ENCODE data around the gene KCND1.

Gene KCND1

GRCh38 chrX:48974033-48974432 lies 2.4 kb upstream of the KCND1 start:
- DNase-seq = no peak

- peak; percentile 63 for DNase-seq
Measured at GRCh38 chrX:48972220-48973164, 848 bp upstream of the KCND1 start.

DNA sequence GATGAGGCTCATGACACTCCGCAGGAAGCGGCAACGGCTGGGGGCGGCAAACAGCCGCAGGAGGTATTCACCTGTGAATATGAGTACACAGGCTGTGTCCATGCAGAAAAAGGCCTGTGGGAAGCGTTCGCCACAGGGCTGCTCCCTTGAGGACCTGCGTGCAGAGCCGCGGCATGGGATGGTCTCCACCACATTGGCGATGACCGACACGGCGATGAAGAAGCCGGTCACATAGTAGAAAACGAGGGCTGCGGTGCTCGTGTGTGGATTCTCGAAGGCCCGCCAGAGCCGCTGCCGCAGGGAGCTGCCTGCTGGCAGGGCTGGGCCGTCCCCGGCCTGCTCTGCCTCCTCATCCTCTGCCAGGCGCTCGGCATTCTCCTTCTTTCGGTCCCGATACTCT lies 2.2 kb downstream of the KCND1 start:
- no peak for DNase-seq

DNA sequence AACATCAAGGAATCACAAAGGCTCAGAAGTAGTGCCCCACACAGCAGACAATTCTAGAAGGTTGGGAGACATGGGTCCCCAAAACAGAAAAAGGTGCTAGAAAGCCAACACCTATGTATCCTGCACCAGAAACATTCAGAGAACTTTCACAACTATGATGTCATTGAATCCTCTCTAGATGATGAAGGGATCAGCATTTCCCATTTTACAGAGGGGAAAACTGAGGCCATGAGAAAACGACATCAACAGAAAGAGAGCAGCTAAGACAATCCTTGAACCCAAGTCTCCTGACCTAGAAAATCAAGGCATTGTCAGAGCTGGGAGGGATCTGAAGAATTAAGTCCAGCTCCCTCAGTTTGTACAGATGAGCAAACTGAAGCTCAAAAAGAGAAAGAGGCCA lies 3.3 kb downstream of the KCND1 start:
- DNase-seq = no peak

DNA sequence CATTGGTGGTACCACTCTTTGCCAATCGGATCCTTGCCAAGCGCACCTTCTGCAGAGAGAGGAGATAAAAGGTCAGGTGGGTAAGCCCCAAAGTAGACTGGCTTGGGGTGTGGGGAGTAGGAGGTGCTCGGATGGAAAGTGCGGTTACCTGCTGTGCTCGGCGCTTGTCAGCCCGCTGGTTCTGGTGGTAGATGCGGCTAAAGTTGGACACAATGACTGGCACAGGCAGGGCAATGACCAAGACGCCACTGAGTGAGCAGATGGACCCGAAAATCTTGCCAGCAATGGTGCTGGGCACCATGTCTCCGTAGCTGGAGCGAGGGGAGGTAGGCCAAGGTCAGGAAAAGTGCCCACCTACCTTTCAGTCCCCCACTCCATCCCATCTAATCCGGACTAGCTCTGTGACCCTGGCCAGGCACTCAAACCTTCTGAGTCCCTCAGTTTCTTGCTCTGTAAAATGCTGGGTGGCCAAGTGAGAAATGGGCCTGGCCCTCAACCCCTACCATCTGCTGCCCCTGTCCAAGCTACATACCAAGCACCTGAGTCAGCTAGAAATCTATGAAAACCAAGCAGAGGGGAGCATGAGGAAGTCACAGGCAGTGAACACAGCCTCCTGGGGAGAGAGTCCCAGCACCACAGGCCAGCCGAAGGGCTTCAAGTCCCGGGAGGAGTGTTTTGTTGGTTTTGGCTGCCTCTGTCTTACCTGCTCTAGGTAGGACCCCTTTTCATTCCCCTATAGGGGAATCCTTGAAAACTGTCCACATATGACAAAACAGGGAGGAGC lies 4.7 kb downstream of the KCND1 start:
- no peak for DNase-seq

DNA sequence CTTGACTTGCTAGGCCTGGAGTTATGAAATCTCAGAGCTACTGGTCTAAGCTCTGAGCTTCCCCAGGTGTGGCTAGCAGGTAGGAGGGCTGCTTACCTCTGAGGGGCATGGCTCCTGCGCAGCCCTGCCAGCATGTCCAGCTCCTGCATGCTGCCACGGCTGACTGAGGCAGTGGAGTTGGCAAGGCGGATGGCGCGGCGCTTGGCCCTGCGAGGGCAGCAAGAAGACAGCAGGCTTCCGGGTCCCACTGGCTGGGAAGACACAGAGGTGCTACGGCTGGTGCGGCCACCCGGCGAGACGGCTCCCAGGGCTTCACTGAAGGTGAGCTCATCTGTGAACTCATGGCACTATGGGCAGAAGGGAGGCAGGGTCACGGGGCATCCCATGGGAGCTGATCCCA lies 5.7 kb downstream of the KCND1 start:
- no peak for DNase-seq

GRCh38 chrX:48961585-48962091 lies 10.0 kb downstream of the KCND1 start:
- DNase-seq = no peak

DNA sequence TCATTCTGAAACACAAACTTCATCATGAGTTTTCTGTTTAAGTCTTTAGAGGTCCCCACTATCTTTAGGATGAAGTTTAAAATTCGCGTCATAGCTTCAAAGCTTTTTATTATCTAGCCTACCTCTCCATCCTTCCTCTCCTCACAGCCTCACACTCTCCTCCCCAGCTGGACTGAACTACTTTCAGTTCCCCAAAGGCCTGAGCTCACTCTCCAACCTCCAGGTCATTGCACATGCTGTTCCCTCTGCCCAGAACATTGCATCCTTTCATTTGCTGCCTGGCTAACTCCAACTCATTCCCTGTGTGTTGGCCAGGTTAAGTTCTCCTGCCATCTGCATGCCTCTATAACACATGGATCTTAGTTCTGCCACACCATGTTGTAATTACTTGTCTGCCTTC lies 11.4 kb downstream of the KCND1 start:
- DNase-seq = no peak

DNA sequence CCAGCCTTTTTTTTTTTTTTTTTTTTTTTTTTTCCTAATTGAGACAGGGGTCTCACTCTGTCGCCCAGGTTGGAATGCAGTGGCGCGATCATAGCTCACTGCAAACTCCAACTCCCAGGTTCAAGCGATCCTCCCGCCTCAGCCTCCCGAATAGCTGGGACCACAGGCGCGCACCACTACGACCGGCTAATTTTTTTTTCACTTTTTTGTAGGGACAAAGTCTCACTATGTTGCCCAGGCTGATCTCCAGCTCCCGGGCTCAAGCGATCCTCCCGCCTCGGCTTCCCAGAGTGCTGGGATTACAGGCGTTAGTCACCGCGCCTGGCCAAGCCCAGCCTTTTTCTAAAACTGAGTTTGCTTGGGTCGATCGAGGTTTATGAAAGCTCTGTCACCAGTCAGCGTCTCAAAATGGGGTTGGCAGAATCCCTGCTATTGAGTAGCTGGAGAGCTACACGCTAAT lies 13.0 kb downstream of the KCND1 start:
- peak; percentile 66 for DNase-seq

GRCh38 chrX:48957827-48958634 lies 13.6 kb downstream of the KCND1 start:
- peak; percentile 91 for DNase-seq

- no peak for DNase-seq
Measured at GRCh38 chrX:48957477-48957826, 14.2 kb downstream of the KCND1 start, which contains the start of gene OTUD5. Gene OTUD5, minus strand, starts transcription at chrX:48957607. Its CDS starts 37 bp downstream, at chrX:48957570.

DNA sequence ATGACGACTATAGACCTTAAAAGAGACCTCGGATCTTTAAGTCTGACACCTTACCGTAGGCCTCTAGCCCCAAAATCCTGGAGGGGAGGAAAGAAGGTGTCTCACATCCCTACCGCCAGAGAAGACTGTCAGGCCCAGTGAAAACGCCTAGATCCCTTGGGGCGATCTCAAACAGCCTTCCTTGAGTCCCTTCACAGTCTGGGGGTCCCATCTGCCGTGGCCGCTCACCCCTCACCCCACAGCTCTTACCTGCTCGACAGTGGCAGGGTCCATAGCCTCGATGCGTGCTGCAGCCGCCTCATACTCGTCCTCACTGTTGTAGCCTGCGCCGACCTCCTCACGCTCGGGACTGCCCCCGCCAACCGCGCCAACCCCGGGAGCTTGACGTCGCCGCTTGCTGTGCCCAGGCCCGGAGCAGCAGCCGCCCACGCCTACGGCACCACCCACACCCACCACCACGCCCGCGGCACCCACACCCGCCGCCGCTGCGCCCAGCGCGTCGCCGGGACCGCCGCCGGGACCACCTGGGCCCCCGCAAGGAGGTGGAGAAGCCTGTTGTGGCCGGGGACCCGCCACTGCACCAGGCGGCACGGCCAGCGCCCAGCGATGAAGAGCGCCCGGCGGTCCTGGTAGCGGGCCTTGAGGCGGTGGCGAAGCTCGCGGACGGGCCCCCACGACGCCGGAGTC lies 14.8 kb downstream of the KCND1 start:
- peak; percentile 73 for DNase-seq

- no peak for DNase-seq
Measured at GRCh38 chrX:48948589-48948988, 23.1 kb downstream of the KCND1 start.

DNA sequence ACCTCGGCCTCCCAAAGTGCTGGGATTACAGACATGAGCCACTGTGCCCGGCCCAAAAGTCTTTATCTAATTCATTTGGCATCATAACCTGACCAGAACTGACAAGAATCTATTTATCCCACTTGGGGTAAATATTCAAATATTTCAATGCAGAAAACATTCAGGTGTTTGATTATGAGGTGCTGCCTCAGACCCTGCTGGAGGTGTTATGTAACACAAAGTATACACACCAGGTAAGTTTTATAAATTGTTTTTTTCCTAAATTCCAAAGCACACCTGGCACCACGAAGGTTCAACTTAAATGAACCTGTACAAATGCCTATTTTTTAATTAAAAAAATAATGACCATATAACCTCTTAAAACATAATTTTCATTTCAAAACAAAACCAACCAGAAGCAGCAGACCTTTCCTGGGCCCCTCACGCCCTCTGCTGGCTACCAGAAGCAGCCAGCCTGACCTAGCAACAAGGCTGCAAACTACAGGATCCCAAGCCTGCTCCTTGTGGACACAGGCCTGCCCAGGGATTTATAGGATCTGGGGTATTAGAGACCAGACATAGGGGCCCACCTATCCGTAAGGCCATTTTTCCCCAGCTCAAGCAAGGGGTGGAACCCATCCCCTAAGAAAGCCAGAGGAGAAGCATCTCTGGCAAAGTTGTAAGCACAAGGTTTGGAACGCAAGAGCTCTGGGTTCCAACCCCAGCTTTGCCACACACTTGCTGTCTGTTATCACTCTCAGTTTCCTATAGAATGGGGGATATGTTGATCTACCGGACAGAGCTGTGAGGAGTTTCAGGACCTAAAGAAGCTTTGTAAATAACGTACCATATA lies 25.9 kb downstream of the KCND1 start:
- DNase-seq = peak; percentile 79

DNA sequence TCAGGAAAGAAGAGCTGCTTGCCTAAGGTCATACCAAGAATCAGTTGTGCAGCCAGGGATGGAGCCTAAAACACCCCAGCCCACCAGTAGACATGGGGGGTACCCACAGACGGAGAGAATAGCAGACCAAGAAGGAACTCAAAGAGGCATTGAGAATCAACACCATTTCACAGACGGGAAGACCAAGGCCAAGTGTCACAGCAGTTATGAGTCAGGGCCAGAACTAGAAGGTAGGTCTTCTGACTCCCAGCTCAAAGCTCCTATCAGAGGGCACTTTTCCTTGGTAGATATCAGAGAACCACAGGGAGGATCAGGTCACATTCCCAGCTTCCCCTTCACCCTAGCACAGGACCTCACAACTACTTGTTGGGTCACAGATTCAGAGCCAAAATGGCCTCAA lies 28.7 kb downstream of the KCND1 start:
- no peak for DNase-seq

- DNase-seq = no peak
Measured at GRCh38 chrX:48940404-48940955, 31.2 kb downstream of the KCND1 start.

DNA sequence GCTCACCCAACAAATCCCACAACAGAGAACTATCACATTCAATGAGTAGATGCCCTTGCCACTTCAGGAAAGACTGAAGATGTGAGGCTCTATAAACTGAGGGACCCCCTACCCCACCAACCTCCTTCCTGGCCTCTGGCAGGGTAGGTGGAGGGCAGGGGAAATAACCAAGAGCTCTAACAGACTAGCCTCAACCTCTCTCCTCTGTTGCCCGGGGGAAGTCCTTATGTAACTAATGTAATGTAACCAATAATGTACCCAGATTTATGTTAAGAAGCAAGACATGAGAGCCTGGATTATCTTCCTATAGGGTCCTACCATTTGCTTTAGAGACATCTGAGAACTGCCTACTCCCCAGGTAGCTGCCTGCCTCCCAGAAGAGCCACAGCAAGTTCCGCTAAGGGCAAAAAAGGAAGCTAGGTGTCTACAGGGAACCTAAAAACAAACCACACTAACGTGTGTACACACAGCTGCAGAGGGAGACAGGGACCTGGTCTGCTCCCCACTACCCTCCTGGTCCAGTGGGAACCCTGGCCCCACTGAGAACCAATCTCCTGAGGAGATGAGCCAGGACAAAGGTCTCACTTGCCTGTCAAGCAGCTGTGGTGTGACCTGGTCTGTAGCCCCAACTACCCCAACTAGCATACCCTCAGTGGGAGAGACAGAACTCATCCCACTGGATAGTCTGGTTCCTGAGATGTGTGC lies 32.0 kb downstream of the KCND1 start:
- DNase-seq = peak; percentile 69

GRCh38 chrX:48938721-48939425 lies 32.8 kb downstream of the KCND1 start:
- DNase-seq = peak; percentile 81

Data from activated CD8-positive, alpha-beta memory T cell treated with anti-CD3 and anti-CD28 coated beads for 24 hours (primary cell).